ENCODE results near the gene MROH2B.

MROH2B gene

DNA sequence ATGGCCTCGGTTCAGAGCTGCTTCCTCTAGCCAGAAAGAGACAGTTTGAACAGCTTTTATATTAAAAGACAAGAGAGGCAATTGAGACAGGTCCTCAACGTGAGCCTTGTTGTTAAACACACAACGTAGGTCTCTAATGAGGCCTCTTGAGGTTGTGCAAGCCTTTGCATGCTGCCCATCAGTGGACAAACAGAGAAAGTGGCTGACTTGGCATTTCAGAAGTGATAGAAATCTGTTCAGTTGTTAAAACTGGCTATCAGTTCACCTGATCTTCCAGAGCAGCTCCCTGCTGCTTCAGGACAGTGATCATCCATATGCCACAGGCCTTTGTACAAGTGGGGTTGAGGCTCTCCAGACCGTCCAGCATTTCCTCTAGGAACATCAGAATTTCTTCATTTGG lies 58.8 kb downstream of the MROH2B start:
- no peak for DNase-seq

DNA sequence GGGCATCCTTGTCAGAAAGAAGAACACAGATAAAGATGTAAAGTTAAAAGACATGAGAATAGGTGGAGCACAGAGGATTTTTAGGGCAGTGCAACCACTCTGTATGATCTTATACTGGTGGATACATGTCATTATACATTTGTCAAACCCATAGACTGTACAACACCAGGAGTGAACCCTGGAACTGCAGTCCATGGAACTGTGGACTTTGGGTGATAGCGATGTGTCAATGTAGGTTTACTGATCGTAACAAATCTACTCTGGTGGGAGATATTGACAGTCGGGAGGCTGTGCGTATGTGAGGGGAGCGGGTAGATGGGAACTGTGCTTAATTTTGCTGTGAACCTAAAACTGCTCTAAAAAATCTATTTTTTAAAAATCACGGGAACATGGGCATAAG lies 60.6 kb downstream of the MROH2B start:
- no peak for DNase-seq

DNA sequence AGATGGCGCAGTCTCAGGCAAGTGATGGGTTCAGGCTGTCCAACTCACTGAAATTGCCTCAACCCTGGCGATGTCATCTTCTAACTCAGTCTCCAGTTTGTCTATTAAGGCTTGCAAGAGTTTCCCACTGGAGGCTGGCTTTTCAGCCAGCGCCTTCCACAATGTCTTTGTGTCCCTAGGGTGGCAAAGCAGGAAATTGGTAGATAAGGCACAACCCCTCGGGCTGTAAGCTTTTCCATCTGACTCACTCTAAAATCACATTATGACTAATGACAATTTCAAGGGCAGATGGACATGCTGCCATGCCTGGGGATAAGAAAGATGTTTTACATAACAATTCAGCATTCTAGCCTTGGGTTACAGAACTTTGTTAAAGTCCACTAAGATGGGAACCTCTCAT lies 61.9 kb downstream of the MROH2B start:
- DNase-seq: peak; percentile 34 to 62

DNA sequence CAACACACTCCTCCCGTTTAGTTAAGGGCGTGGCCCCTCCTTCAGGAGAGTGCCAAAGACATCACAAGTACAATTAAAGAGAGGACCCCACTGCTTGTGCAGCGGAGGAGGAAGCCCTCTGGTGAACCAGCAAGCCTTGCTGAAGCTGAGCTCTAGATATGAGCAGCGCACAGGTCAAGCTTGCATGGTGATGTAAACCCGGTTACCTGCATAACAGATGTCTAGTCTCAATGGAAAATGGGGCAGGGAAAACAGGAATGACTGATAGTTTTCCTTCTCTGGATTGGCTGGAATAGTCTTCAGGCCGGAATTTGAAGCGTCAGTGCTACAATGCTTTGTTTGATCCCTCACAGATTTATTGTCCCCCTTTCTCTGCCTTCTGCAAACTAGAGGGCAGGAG lies 66.2 kb downstream of the MROH2B start:
- no peak for DNase-seq

DNA sequence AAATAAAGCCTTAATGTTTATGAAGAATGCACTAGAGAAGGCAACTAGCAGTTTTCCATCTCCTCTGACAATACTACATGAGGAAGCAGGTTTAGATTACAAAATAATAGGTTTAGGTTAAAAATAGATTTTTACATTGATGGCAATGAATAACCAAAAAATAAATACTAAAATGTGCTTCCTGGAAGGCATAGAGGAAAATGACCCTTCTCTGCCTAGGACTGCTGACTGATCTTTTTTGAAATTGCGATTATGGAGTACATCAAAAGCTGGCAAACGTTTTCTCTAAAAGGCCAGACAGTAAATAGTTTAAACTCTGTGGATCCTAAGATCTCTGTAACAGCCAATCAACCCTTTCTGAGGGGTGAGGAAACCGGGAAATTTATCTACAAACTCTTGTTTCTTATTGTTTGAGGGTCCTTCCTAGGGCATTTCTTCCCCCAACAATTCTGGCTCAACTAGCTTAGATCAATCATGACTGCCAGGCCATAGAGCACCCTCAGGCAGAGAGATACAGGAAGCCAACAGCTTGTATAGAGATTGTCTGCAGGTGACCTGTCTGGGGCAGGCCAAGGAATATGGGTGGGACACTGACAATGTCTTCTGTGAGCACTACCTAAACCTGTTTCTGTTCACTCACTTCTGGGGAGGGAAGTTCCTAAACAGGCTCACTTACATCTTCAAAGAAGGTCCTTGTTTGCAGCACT lies 67.3 kb downstream of the MROH2B start:
- no peak for DNase-seq

DNA sequence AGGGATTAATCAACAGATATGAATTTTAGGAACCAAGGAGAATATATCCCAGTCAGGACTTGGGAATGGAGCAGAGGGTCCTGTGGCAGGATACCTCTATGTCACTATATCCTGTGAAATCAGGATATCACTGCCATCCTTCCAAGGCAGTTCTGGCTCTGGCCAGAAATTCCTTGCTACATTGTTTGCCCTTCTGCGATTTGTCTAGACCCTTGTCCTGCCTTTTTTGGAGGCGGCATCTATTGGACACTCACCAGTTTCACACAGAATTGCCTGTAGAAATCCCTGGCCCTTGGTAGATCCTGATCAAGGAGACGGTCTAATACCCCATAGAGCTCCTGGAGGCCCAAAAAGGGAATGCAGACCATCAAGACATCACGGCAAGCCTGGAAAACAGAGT lies 71.2 kb downstream of the MROH2B start:
- no peak for DNase-seq

DNA sequence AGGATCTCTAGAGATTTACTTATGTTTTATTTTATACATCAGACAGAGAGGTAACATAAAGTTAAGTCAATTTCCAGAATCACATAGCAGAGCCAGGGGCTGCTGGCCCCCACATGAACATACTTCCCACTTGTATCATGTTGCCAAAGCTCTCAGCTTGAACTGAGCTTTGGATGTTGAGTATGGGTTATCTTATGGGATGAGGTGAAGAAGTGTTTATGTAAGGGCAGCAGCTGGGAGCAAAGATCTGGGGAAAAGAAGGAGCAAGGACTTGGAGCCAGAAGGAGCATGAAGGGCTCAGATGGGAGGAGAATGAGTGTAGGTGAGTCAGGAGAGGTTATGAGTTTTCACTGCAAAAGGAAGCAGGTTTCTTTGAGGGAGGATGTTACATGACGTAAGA lies 72.0 kb downstream of the MROH2B start:
- DNase-seq: no peak

DNA sequence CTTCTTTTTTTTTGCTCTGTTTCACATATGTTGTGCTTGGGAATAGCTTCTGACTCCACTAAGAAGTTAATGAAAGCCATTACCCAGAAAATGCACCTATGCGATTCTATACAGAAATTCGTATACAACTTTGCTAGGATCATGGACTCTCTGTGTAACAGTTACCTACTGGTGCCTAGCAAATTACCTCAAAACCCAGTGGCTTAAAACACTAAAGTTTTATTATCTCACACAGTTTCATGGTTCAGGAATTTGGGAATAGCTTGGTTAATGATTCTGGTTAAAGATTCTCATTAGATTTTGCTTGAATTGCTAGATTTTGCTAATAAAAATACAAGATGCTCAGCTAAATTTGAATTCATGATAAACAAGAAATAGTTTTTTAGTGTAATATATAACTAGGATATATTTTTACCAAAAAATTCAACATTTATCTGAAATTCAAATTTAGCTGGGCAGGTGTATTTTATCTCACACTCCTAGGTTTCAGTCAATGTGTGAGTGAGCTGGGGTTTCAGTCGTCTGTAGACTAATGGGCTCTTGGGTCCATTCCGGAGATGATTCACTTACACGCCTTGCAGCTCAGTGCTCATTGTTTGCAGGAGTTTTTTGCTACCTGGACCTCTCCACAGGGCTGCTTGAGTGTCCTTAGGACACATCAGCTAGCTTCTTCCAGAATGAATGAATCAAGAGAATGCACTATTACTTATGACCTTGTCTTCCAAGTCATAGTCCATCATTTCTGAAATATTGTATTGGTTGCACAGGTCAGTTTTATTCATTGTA lies 75.1 kb downstream of the MROH2B start:
- no peak for DNase-seq

DNA sequence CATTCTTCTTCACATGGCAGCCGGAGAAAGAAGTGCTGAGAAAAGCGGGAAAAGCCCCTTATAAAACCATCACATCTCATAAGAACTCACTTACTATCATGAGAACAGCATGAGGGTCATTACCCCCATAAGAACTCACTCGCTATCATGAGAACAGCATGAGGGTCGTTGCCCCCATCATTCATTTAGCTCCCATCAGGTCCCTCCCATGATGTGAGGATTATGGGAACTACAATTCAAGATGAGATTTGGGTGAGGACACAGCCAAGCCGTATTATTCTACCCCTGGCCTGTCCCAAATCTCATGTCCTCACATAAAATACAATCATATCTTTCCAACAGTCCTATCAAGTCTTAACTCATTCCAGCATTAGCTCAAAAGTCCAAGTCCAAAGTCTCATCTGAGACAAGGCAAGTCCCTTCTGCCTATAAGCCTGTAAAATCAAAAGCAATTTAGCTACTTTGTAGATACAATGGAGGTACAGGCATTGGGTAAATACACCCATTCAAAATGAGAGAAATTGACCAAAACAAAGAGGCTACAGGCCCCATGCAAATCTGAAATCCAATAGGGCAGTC lies 79.1 kb downstream of the MROH2B start:
- DNase-seq: no peak

DNA sequence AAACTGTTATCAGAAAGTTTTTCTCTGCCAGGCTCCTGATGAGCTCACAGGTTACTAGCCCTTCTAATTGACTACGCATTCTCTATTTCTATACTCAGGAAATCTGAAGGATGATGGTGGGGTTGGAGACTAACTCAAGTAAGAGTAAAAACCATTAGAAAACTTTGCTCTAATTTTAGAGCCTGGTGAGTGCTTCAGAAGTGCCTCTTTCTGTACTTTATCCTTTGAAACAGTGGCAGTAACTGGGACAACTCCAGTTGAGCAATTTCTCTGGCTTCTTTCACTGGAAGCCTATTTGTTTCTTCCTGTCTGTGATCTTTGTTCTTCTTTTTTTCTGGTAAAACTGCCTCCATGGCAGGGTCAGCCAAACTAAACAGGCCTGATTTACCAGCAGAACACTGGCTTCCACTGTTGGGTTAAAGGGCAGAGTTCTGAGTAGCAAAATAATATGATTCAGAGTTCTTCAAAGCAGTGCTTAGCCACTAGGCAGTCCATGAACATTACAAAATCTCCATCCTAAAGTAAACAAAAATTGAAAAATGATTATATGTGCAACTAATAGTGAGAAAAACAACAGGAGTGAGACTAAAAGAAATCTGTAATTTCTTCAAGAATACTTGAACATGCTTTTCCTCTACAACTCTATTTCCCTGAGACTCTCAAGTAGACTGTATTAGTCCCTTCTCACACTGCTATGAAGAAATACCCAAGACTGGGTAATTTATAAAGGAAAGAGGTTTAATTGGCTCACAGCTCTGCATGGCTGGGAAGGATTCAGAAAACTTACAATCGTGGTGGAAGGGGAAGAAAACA lies 79.8 kb downstream of the MROH2B start:
- DNase-seq: no peak

DNA sequence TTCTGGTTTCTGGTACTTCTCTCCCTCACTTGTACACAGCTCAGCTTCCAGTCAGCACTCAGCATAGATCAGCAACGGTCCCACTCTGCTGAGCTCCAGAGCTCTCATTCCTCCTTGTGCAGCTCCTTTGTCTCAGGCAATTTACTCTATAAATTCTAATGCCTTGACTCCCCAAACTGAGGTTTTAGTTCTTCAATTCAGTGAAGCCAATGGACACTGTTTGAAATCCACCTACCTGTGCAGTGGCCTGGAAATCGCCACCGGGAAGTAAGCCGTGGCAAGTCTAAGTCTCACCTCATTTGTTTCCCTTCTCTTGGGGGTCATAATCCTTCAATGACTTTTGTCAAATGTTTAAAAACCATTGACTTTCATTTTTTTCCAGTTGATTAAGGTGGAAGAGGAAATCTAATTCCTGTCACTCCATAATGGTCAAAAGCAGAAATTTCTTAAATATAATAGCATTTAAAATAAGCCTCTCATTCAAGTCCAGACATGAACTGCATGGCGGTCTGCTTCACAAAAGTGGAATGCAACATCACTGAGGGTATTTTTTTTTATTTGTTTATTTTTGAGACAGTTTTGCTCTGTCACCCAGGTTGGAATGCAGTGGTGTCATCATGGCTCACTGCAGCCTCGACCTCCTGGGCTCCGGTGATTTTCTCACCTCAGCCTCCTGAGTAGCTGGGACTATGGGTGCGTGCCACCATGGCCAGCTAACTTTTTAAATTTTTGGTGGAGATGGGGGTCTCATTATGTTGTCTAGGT lies 82.2 kb downstream of the MROH2B start:
- no peak for DNase-seq

DNA sequence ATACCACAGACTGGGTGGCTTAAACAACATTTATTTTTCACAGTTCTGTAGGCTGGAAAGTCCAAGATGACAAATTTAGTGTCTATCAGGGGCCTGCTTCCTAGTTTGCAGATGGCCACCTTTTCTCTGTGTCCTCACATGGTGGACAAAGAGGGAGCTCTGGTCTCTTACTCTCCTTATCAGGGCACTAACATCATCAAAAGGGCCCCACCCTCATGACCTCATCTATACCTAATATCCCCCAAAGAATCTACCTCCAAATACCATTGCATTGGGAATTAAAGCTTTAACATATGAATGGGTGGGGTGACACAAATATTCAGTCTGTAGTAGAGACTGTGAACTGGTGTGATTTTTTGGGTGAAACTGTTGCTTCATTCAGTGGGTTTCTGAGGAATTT lies 83.8 kb downstream of the MROH2B start:
- DNase-seq: no peak

DNA sequence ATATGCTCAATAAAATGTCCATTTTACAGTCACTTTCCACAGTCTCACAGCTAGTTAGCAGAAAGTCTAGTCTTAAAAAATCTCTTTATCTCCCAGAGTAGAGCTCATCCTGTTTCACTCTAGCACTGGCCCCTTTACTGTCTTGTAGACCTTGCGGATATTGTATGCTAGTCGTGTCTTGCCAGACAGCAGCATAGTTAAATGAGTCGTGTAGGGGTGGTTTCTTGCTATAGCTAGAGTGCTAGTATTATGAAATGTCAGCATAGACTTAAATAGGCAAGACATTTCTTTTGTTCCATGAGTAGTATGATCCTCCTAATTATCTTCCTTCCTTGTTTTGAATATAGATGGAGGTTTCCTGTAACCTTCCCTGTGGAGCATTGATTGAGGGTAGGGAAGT lies 84.5 kb downstream of the MROH2B start:
- no peak for DNase-seq

DNA sequence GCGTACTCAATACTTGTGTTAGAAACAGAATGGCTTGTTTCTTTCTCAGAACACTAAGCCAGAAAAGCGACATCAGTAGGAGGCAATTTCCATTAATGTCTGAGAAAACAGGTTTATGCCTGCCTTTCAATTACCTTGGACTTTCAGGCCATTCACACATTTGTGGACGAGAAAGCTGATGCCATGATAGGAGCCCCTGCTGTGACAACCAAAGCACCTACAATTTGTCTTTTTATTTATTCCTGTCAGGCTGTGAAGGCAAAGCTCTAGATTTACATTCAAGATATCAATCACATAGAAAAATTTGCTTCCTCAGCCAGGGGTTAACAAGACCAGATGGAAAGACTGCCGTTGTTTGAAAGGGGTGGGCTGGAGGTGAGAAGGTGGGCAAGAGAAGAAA lies 85.6 kb downstream of the MROH2B start:
- DNase-seq: no peak

DNA sequence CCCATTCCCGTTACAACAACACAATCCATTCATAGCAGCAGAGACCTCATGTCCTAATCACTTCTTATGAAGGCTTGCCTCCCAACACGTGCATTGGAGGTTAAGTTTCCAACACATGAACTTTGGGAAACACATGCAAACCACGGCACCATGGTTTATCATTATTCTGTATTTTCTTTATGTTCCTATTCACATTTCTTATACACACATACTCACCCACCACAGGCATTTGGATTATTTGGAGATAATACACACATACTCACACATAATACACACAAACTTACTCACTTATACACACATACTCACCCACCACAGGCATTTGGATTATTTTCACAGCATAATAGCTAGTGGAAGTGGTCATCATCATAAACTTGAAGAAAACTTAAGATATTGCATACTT lies 86.3 kb downstream of the MROH2B start:
- no peak for DNase-seq

DNA sequence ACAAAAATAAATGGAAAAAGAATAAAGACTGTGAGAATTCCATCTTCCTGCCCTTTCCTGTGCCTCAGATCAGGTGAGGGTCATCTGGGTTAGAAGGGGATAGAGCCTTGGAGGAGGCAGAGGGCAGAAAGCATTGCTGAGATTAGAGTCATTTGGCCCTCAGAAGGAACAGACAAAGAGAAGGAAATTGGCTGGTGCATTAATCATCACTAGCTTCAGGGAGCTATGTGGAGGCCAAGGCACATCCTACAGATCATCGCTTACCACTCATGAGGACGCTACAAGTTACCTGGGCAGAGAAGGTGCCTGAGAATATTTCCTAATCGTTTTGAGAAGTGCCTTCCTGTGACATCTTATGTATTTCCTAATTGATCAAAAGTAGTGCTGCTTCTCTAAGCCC lies 87.4 kb downstream of the MROH2B start:
- DNase-seq: no peak

DNA sequence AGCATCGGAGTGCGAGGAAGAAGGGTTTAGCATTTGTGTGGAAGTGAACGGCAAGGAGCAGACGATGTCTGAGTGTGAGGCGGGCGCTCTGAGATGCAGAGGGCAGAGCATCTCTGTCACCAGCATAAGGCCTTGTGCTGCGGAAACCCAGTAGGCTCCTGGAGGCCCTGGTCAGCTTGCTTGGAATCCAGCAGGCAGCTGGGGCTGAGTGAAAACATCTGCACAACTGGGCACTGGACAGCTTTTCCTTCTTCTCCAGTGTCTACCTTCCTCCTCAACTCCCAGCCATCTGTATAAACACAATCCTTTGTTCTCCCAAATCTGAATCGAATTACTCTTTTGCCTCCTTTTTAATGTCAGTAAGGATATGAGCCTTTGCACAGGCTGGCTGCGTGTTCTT lies 89.7 kb downstream of the MROH2B start:
- no peak for DNase-seq

DNA sequence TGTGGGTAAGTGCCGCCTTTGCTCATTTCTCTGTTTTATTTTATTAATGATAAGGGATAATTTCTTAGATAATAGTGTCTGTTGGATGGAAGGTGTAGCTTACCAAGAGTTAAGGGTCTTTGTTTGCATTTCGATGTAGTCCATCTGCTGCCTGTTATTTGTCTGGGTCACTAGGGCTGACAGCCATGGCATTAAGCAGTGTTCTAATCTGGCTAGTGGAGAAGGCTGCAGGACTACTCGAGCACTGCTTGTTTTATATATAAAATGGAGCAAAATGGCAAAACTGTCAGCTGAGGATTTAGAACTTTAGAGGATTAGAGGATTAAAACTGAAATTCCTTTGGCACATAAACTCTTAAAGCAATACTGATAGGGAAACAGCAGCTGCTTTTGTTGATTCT lies 94.3 kb downstream of the MROH2B start:
- no peak for DNase-seq

DNA sequence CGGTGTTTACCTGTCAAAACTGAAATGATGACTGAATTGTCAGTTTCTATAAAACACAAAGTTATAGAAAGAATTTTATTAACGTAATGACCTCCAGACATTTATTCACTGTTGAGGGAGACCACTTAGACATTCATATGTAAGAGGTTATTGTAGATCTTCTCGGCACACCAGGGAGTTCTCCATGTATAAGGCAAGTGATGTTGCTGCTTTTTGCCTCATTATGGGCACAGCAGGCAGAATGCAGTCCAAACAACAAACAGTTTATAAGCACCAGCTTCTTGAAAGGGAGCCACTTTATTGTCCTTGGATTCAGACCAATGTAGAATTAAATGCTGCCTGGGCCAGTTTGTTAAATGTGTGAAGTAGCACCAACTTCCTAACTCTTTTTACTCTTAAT lies 95.1 kb downstream of the MROH2B start:
- DNase-seq: no peak

DNA sequence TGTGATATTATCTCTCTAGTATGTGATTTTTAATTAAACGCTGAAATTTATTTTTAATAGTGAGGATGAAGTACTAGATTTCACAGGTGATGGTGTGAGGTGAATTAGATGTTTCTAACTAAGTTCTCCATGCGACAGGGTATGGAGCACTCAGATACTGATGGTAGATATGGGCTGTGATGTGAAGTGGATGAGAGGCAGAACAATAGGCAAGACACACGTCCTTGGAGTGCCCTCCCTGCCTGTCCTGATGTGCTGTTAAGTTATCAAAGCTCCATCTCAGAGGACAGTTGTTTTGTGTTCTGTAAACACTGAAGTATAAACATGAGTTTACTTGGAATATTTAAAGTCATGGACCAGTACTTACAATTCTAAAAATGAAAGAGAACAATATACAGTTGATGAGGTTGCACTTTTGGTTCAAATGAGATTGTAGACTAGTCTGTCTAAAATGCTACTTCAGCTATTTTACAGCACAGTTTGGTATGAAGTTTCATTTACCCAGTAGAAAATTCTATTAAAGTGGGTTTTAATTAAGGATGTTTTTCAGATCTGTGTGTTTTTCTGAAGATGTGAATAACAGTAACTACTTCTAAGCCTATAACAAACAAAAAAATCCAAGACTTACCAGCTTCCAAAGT lies 97.7 kb downstream of the MROH2B start:
- DNase-seq: no peak

DNA sequence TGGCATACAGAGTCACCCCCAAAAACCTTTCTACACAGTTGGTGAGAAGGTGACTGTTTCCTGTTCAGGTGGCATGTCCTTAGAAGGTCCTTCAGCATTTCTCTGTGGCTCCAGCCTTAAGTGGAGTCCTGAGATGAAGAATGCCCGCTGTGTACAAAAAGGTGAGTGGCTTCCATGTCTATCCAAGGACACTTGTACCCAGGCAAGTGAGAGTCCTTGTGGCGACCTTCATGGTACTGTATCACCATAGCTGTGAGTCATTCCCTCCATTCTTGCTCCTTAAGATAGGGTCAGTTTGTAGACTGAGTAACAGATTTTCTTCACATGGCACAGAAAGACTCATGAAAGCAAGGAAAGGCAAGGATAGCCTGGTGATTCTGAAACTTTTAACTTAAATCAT lies 98.7 kb downstream of the MROH2B start:
- DNase-seq: no peak

Data from SW 1271 (cell line).